GM12891 (cell line): ENCODE results near the gene ZNF2.

Source experiments
- POLR2A ChIP-seq: IDR thresholded peaks from 2 replicates; pipeline ENCODE4 v1.6.1; 2011; ENCODE audit warnings: low read depth, low read length, control low read depth
- POLR2AphosphoS5 ChIP-seq: IDR thresholded peaks from 2 replicates; pipeline ENCODE4 v1.6.1; 2011; ENCODE audit warnings: low read depth, low read length, control low read depth

GRCh38 chr2:95185197-95185596 lies 19.6 kb downstream of the ZNF2 start:
- TF ChIP-seq POLR2AphosphoS5, result no peak
- TF ChIP-seq POLR2A, result no peak
